ENCODE results near the gene PLD5. TPM values are rescaled to one million over a fixed set of nuclear protein-coding genes. Genes with fewer than 3 reads are reported as not detected.
"Not testable (repeated sequence)": the region's sequence is repeated elsewhere in the genome, so short reads cannot be mapped to it uniquely, and the experiment has no call there.

Gene PLD5
- total RNA-seq, 1 donor from 2014 or later, result 0.96 TPM

DNA sequence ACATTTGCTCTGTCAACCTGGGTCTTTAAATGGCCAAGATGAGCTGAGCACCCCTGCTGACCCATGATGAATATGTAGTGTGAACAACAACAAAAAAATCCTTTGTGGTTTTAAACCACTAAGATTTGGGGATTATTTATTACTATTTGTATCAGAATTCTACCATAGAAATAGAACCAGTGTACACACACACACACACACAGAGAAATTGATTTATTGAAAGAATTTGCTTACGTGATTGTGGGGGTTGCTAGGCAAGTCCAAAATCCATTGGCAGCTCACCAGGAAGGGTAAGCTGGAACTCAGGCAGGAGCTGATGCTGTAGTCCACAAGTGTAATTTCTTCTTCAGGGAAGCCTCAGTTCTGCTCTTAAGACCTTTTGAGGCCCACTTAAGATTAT lies 443.1 kb downstream of the PLD5 start:
- Mint-ChIP-seq H3K36me3 (ENCODE audit: unreplicated experiment) (no peaks in the 10 kb centered on the region), H3K27ac (ENCODE audit: unreplicated experiment) (no peak overlapping the region), H3K9me3 (ENCODE audit: unreplicated experiment) (no peaks in the 10 kb centered on the region), H3K27me3 (ENCODE audit: unreplicated experiment) (peaks cover 4% of the 10 kb centered on the region), H3K4me1 (ENCODE audit: low read depth, unreplicated experiment) (peaks cover 13% of the 10 kb centered on the region), H3K4me3 (ENCODE audit: unreplicated experiment) (no peak overlapping the region)
- TF ChIP-seq, protein P1, sequence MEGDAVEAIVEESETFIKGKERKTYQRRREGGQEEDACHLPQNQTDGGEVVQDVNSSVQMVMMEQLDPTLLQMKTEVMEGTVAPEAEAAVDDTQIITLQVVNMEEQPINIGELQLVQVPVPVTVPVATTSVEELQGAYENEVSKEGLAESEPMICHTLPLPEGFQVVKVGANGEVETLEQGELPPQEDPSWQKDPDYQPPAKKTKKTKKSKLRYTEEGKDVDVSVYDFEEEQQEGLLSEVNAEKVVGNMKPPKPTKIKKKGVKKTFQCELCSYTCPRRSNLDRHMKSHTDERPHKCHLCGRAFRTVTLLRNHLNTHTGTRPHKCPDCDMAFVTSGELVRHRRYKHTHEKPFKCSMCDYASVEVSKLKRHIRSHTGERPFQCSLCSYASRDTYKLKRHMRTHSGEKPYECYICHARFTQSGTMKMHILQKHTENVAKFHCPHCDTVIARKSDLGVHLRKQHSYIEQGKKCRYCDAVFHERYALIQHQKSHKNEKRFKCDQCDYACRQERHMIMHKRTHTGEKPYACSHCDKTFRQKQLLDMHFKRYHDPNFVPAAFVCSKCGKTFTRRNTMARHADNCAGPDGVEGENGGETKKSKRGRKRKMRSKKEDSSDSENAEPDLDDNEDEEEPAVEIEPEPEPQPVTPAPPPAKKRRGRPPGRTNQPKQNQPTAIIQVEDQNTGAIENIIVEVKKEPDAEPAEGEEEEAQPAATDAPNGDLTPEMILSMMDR (IDR thresholded peaks at IDR 0.05; ENCODE audit: partially characterized antibody, unreplicated experiment), result no peak
- DNase-seq, result no peak

- Mint-ChIP-seq H3K27ac (ENCODE audit: unreplicated experiment) (no peak overlapping the region), H3K9me3 (ENCODE audit: unreplicated experiment) (no peaks in the 10 kb centered on the region), H3K4me1 (ENCODE audit: low read depth, unreplicated experiment) (no peaks in the 10 kb centered on the region), H3K27me3 (ENCODE audit: unreplicated experiment) (no peaks in the 10 kb centered on the region), H3K36me3 (ENCODE audit: unreplicated experiment) (no peaks in the 10 kb centered on the region), H3K4me3 (ENCODE audit: unreplicated experiment) (no peak overlapping the region)
- TF ChIP-seq, protein P1 (IDR thresholded peaks at IDR 0.05; ENCODE audit: partially characterized antibody, unreplicated experiment), result no peak
- no peak for DNase-seq
Observed at GRCh38 chr1:242065813-242066212, 458.7 kb downstream of the PLD5 start.

GRCh38 chr1:242062271-242062670 lies 462.2 kb downstream of the PLD5 start:
- Mint-ChIP-seq H3K4me3 (ENCODE audit: unreplicated experiment) (no peak overlapping the region), H3K4me1 (ENCODE audit: low read depth, unreplicated experiment) (peaks cover 1% of the 10 kb centered on the region), H3K9me3 (ENCODE audit: unreplicated experiment) (no peaks in the 10 kb centered on the region), H3K27me3 (ENCODE audit: unreplicated experiment) (no peaks in the 10 kb centered on the region), H3K36me3 (ENCODE audit: unreplicated experiment) (no peaks in the 10 kb centered on the region), H3K27ac (ENCODE audit: unreplicated experiment) (no peak overlapping the region)
- DNase-seq, result no peak
- TF ChIP-seq, protein P1 (IDR thresholded peaks at IDR 0.05; ENCODE audit: partially characterized antibody, unreplicated experiment), result no peak

DNA sequence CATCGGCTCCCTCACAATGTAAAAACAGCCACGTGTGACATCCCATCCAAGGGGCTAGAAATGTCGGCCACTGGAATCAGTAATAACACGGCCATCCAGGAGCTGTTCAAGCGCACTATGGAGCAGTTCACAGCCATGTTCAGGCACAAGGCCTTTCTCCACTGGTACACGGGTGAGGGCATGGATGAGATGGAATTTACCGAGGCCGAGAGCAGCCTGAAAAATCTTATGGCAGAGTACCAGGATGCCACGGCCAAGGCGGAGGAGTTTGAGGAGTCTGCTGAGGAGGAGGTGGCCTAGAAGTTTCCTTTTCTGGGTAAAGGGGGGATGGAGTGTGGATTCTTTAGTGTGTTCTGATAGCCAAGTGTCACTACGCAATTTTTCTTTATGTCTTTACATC lies 464.5 kb downstream of the PLD5 start:
- H3K9me3 Mint-ChIP-seq (ENCODE audit: unreplicated experiment), result peaks cover 2% of the 10 kb centered on the region
- TF ChIP-seq, protein P1 (IDR thresholded peaks at IDR 0.05; ENCODE audit: partially characterized antibody, unreplicated experiment), result no peak
- H3K27ac Mint-ChIP-seq (ENCODE audit: unreplicated experiment), result no peak overlapping the region
- peaks cover 1% of the 10 kb centered on the region for H3K4me1 Mint-ChIP-seq (ENCODE audit: low read depth, unreplicated experiment)
- H3K4me3 Mint-ChIP-seq (ENCODE audit: unreplicated experiment), result no peak overlapping the region
- no peaks in the 10 kb centered on the region for H3K36me3 Mint-ChIP-seq (ENCODE audit: unreplicated experiment)
- no peak for DNase-seq
- H3K27me3 Mint-ChIP-seq (ENCODE audit: unreplicated experiment), result no peaks in the 10 kb centered on the region

GRCh38 chr1:242058582-242058981 lies 465.9 kb downstream of the PLD5 start:
- not testable (repeated sequence) for H3K27me3 Mint-ChIP-seq (ENCODE audit: unreplicated experiment); H3K36me3 Mint-ChIP-seq (ENCODE audit: unreplicated experiment); H3K27ac Mint-ChIP-seq (ENCODE audit: unreplicated experiment)

GRCh38 chr1:242058181-242058580 lies 466.3 kb downstream of the PLD5 start:
- H3K27ac Mint-ChIP-seq (ENCODE audit: unreplicated experiment); H3K27me3 Mint-ChIP-seq (ENCODE audit: unreplicated experiment); DNase-seq; H3K9me3 Mint-ChIP-seq (ENCODE audit: unreplicated experiment); H3K4me1 Mint-ChIP-seq (ENCODE audit: low read depth, unreplicated experiment); H3K36me3 Mint-ChIP-seq (ENCODE audit: unreplicated experiment); H3K4me3 Mint-ChIP-seq (ENCODE audit: unreplicated experiment): not testable (repeated sequence)

More at GRCh38 chr1:242058582-242058981, 465.9 kb downstream of the PLD5 start:
- not testable (repeated sequence) for H3K4me3 Mint-ChIP-seq (ENCODE audit: unreplicated experiment); H3K9me3 Mint-ChIP-seq (ENCODE audit: unreplicated experiment); H3K4me1 Mint-ChIP-seq (ENCODE audit: low read depth, unreplicated experiment); DNase-seq

Measured in glutamatergic neuron (in vitro differentiated cells).